Measurements from ENCODE around the gene HECTD4.

The HECTD4 gene

GRCh38 chr12:112218150-112218549 lies 164.1 kb downstream of the HECTD4 start:
- TF ChIP-seq, protein P1, sequence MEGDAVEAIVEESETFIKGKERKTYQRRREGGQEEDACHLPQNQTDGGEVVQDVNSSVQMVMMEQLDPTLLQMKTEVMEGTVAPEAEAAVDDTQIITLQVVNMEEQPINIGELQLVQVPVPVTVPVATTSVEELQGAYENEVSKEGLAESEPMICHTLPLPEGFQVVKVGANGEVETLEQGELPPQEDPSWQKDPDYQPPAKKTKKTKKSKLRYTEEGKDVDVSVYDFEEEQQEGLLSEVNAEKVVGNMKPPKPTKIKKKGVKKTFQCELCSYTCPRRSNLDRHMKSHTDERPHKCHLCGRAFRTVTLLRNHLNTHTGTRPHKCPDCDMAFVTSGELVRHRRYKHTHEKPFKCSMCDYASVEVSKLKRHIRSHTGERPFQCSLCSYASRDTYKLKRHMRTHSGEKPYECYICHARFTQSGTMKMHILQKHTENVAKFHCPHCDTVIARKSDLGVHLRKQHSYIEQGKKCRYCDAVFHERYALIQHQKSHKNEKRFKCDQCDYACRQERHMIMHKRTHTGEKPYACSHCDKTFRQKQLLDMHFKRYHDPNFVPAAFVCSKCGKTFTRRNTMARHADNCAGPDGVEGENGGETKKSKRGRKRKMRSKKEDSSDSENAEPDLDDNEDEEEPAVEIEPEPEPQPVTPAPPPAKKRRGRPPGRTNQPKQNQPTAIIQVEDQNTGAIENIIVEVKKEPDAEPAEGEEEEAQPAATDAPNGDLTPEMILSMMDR (IDR thresholded peaks at IDR 0.05; ENCODE audit: insufficient read depth, low read length, poor library complexity, severe bottlenecking) = no peak

GRCh38 chr12:112217647-112218046 lies 164.6 kb downstream of the HECTD4 start:
- Histone ChIP-seq H3K4me3 (replicated peaks; ENCODE audit: low read depth, low read length) (no peak overlapping the region), H3K27me3 (replicated peaks; ENCODE audit: control insufficient read depth, insufficient read depth, low read length) (no peaks in the 10 kb centered on the region), H3K36me3 (ENCODE audit: control insufficient read depth, insufficient read depth, low read length) (peaks cover 6% of the 10 kb centered on the region)
- no peak for DNase-seq (ENCODE audit: extremely low read depth, insufficient read length)
- TF ChIP-seq, protein P1 (IDR thresholded peaks at IDR 0.05; ENCODE audit: insufficient read depth, low read length, poor library complexity, severe bottlenecking) = no peak

More at GRCh38 chr12:112218150-112218549, 164.1 kb downstream of the HECTD4 start:
- H3K36me3 ChIP-seq (ENCODE audit: control insufficient read depth, insufficient read depth, low read length) = peaks cover 8% of the 10 kb centered on the region
- no peaks in the 10 kb centered on the region for H3K27me3 ChIP-seq (replicated peaks; ENCODE audit: control insufficient read depth, insufficient read depth, low read length)
- no peak overlapping the region for H3K4me3 ChIP-seq (replicated peaks; ENCODE audit: low read depth, low read length)
- DNase-seq (ENCODE audit: extremely low read depth, insufficient read length) = no peak

DNA sequence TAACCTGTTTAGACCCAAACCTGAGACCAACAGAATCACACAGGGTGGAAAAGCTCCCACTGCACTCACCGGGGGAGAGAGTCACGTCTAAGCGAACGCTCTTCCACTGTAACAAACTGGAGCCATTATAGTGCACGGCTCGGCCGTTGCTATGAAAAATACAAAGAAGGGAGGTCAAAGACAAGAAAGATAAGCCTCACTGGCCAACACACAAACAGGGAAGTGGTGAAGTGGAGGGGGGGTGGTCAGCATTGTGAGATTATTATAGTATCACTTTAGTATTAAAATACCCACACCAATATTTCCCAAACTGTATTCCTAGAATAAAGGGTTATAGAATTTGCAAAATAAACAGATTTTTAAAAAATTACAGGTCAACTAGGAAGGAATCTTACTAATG lies 166.0 kb downstream of the HECTD4 start:
- no peaks in the 10 kb centered on the region for H3K27me3 ChIP-seq (replicated peaks; ENCODE audit: control insufficient read depth, insufficient read depth, low read length)
- TF ChIP-seq, protein P1 (IDR thresholded peaks at IDR 0.05; ENCODE audit: insufficient read depth, low read length, poor library complexity, severe bottlenecking) = no peak
- no peak for DNase-seq (ENCODE audit: extremely low read depth, insufficient read length)
- H3K36me3 ChIP-seq (ENCODE audit: control insufficient read depth, insufficient read depth, low read length) = peaks cover 10% of the 10 kb centered on the region
- H3K4me3 ChIP-seq (replicated peaks; ENCODE audit: low read depth, low read length) = no peak overlapping the region

DNA sequence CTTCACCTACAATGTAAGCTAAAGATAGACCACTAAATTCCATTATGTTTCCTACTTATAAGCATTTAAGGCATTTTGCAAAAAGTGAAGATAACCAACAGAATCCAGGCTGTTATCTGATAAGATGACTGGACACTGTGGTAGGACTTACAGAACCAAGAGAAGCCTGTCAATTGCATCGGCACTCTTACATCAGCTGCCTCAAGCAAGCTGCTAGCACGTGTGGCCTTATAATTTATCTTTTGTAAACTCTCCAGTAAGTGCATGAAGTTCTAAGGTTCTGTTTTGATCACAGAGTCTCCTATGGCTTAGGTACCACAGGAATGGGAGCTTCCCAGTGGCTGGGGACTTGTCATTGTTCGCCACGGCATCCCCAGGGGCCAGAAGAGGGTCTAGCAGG lies 168.2 kb downstream of the HECTD4 start:
- Histone ChIP-seq H3K27me3 (replicated peaks; ENCODE audit: control insufficient read depth, insufficient read depth, low read length) (no peaks in the 10 kb centered on the region), H3K36me3 (ENCODE audit: control insufficient read depth, insufficient read depth, low read length) (peaks cover 20% of the 10 kb centered on the region), H3K4me3 (replicated peaks; ENCODE audit: low read depth, low read length) (no peak overlapping the region)
- no peak for DNase-seq (ENCODE audit: extremely low read depth, insufficient read length)
- TF ChIP-seq, protein P1 (IDR thresholded peaks at IDR 0.05; ENCODE audit: insufficient read depth, low read length, poor library complexity, severe bottlenecking) = no peak

DNA sequence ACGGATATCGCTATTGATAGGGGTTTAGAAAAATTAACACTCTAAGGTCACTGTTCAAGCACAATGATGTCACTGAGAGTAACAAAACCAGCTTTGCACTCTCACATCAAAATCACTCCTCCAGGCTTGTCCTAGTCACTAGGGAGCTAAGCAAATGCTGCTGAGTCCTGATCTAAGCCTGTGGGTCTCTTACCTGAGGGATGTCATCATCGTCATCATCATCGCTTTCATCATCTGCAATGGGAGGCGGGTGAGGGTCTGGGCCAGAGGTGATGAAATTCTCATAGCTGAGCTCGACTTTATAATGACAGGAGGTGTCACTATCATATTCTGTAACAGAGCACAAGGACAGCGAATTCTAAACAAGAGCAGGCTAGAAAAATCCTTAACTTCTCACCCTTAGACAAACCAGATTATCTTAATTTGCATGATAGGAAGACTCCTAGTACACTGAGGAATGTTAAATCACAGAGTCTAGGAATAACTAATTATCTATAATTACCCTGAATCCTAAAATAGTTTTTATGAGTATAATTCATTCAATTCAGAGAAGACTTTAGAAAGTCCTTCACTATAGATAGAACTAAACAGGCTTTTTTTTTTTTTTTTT lies 173.8 kb downstream of the HECTD4 start:
- DNase-seq (ENCODE audit: extremely low read depth, insufficient read length) = no peak
- Histone ChIP-seq H3K27me3 (replicated peaks; ENCODE audit: control insufficient read depth, insufficient read depth, low read length) (no peaks in the 10 kb centered on the region), H3K4me3 (replicated peaks; ENCODE audit: low read depth, low read length) (no peak overlapping the region), H3K36me3 (ENCODE audit: control insufficient read depth, insufficient read depth, low read length) (peaks cover 20% of the 10 kb centered on the region)
- TF ChIP-seq, protein P1 (IDR thresholded peaks at IDR 0.05; ENCODE audit: insufficient read depth, low read length, poor library complexity, severe bottlenecking) = no peak
